GM18505 (cell line): ENCODE results near the gene KCNQ1.

Experiments
- ATAC-seq: cut with Tn5 transposase; IDR thresholded peaks from one replicate; pipeline ENCODE4 v1.9.1; 2021; ENCODE audit not compliant: unreplicated experiment
- POLR2A ChIP-seq: IDR thresholded peaks from 4 replicates; pipeline ENCODE4 v1.6.1; 2011; ENCODE audit warnings: borderline replicate concordance; ENCODE audit not compliant: insufficient read depth, insufficient read length; ENCODE audit errors: extremely low read depth

Gene KCNQ1

GRCh38 chr11:2525941-2526807 lies 81.4 kb downstream of the KCNQ1 start:
- no peak for ATAC-seq
- TF ChIP-seq POLR2A = no peak

DNA sequence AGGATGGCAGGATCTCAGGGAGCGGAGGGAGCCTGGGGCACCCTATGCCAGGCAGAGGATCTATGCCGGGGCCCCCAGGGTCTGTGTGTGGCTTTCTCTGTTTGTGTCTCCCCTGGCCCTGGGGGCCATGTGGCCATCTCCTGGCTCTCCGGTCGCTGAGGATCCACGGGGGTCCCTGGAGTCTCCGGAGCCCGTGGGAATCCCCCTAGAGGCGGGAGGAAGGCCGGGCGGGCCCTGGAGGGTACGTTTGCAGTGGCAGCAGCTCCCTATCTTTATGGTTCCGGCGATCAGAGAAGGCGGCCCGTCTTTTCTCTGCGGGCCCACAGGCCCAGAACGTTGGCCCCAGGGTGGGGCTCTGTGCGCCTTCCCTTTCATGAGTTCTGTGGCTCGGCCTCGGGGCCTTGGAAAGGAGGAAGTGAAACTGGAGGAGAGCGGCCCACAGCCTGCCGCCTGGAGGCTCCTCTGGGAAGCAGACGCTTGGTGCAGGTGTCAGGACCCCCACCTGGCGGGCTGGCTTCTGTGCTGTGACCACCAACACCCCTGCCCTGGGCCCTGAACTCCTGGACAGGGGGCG lies 82.1 kb downstream of the KCNQ1 start:
- peak; percentile 68 for ATAC-seq
- no peak for TF ChIP-seq POLR2A

DNA sequence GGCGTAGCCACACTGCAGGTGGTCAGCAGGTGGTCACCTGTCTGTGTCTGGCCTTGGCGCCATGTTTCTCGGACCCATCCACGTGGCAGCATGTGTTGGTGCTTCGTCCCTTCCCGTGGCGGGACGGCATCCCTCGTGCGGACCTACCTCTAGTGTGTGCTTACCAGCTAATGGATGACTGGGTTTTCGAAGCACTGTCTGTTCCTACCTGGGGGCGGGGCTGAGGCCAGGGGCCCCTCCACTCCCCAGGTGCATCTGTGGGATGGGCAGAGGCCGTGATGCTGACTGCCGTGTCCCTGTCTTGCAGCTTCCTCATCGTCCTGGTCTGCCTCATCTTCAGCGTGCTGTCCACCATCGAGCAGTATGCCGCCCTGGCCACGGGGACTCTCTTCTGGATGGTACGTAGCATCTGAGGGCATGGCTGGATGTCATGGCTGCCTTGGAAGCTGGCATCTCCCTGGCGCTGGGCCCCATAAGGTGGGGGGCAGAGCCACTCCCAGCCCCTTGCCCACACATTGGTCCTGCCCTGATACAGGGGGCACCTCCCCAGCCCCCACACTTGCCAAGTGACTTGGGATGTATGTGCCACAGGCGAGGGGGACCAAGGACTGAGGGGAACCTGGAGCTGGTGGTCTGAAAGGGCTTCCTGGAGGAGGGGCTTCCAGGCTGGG lies 82.9 kb downstream of the KCNQ1 start:
- ATAC-seq = no peak
- no peak for TF ChIP-seq POLR2A

GRCh38 chr11:2528301-2529050 lies 83.7 kb downstream of the KCNQ1 start:
- no peak for TF ChIP-seq POLR2A
- no peak for ATAC-seq

GRCh38 chr11:2529173-2529572 lies 84.4 kb downstream of the KCNQ1 start:
- no peak for ATAC-seq
- no peak for TF ChIP-seq POLR2A

- no peak for ATAC-seq
- TF ChIP-seq POLR2A = no peak
These were observed 84.8 kb downstream of the KCNQ1 start for GRCh38 chr11:2529636-2530035.

DNA sequence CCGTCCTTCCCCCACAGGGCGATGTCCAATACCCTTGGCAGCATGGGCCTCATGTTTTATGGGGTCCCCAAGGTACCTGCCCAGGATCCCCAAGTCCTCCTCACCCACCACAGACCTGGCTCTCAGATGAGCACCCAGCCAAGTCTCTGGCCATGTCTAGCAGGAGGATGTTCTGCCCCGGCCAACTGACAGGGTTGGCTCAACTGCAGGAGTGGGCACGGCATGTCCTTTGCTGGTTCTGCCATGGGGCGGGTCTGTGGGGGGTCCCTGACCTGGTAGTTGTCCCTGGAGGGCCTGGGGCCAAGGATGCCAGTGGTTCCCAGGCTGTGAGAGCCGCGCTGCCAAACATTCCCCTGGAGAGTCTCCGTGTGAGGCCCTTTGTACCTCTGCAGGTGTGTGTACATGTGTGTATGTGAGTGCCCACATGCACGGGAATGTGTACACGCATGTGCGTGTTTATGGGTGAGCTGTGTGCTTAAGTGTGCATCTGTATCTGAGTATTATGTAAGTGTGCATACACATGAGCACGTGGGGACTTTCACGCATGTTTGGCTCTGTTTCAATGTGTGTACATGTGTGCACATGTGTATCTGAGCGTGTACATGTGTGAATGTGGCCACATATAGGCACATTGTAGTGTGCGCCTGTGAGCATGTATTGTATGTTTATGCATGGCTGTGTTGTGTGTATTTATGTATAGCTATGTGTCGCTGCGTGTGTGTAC lies 85.5 kb downstream of the KCNQ1 start:
- TF ChIP-seq POLR2A = no peak
- no peak for ATAC-seq

GRCh38 chr11:2530855-2531200 lies 86.0 kb downstream of the KCNQ1 start:
- TF ChIP-seq POLR2A = no peak
- ATAC-seq = no peak

DNA sequence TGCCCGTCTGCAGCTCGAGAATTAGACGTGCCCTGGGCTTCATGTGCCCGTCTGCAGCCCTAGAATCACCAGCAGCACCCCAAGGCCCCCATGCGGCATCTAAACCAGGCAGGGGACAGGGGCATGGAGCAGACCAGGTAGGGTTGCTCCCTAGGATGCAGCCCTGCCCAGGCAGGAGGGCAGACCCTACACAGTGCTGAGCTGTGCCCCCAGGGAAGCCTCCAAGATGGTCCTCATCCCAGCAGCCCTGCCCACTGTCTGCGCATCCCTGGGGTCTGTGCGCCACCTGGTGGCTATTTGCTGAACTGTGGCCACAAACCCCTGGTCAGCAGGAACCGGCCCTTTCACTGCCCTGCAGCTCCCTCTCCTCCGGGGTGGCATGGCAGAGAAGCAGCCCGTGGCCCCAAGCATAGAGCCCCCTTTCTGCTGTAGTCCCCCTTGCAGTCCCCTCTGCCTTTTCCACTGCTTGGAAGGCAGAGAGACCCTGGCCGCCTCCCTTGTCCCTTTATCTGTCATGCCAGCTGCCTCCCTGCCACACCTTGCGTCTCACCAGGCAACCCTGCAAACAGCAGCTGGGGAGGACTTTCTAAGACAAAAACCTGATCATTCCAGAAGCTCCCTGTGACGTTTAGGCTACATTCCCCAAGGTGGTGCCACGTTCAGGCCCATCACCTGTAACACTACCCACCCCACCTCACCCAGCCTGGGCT lies 86.6 kb downstream of the KCNQ1 start:
- ATAC-seq = no peak
- no peak for TF ChIP-seq POLR2A

GRCh38 chr11:2531987-2532703 lies 87.3 kb downstream of the KCNQ1 start:
- no peak for ATAC-seq
- TF ChIP-seq POLR2A = no peak

DNA sequence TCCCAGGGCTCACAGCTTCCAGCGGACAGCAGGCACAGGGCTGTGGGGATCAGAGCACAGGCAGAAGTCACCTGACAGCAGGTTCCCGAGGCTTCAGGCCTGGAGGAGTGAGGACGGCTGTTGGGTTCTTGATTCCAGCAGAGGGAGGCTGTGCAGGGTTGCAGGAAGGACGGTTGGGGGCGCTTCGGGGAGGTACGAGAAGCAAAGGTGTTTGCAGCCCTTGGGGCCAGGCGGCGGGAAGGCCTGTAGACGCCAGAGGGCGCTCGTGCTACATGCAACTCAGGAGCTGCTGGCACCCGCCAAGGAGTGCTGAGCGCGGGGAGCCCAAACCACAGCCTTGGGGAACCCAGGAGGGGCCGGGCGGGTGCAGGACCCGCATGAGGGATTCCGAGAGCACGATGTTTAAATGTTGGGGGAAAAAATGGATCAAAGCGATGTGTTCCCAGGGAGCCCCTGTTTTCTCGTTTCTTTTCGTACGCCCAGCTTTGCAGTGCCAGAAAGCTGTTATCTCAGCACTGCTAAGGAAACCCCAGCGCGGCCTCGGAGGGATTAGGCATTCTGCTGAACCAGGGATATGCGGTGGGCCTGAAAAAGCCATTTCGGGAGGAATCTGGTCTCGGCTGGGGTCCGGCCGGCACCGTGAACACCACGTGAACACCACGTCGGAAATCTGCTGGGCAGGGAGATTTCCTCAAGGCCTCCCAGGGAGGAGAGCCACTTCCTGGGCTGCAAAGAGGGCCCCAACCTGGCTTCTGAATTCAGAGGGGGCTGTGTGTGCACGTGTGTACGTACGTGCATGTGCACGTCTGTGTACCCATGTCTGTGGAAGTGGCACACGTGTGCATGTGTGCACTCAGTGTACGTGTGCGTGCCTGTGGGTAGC lies 88.1 kb downstream of the KCNQ1 start:
- TF ChIP-seq POLR2A = no peak
- ATAC-seq = no peak
